ENCODE measurements around the gene SNAI3. TPM values are rescaled to one million over a fixed set of nuclear protein-coding genes. Genes with fewer than 3 reads are reported as not detected.
A peak's percentile ranks its signal among the peaks of the same experiment; 100 is the strongest.

SNAI3 gene
- polyA plus RNA-seq, 1 experiment = 0.04 TPM

GRCh38 chr16:88725609-88726407 is 39.5 kb upstream of the SNAI3 start:
- no peak for DNase-seq (ENCODE audit: low read depth, low spot score)
- CTCF ChIA-PET = interaction anchor here (1.3 kb wide), 1 partner anchor 12 kb away, joined by 5 read pairs; no protein-coding TSS in a partner anchor

GRCh38 chr16:88724855-88725555 is 38.7 kb upstream of the SNAI3 start:
- Histone ChIP-seq H3K27ac (ENCODE audit: low read depth, low read length) (no peak overlapping the region), H3K27me3 (ENCODE audit: control insufficient read depth, insufficient read depth, low read length) (no peaks in the 10 kb centered on the region), H3K4me3 (ENCODE audit: low read depth, low read length) (no peak overlapping the region), H3K9me3 (ENCODE audit: control insufficient read depth, insufficient read depth, low read length) (no peaks in the 10 kb centered on the region; the same call in 1 of the 2 replicates)
- TF ChIP-seq CTCF (IDR thresholded peaks at IDR 0.05; ENCODE audit: low read depth, low read length) = no peak
- no peak for DNase-seq (ENCODE audit: low read depth, low spot score)
- ChIA-PET CTCF (no interaction called here), POLR2A (no interaction called here)

More at GRCh38 chr16:88725609-88726407, 39.5 kb upstream of the SNAI3 start:
- H3K9me3 ChIP-seq (ENCODE audit: control insufficient read depth, insufficient read depth, low read length) = no peaks in the 10 kb centered on the region; the same call in 1 of the 2 replicates
- no peak overlapping the region for H3K4me3 ChIP-seq (ENCODE audit: low read depth, low read length)
- no peak for TF ChIP-seq CTCF (IDR thresholded peaks at IDR 0.05; ENCODE audit: low read depth, low read length)
- no peaks in the 10 kb centered on the region for H3K27me3 ChIP-seq (ENCODE audit: control insufficient read depth, insufficient read depth, low read length)
- H3K27ac ChIP-seq (ENCODE audit: low read depth, low read length) = no peak overlapping the region
- POLR2A ChIA-PET = no interaction called here

GRCh38 chr16:88723911-88724310 is 37.6 kb upstream of the SNAI3 start:
- TF ChIP-seq CTCF (IDR thresholded peaks at IDR 0.05; ENCODE audit: low read depth, low read length) = no peak
- Histone ChIP-seq H3K9me3 (ENCODE audit: control insufficient read depth, insufficient read depth, low read length) (no peaks in the 10 kb centered on the region; the same call in 1 of the 2 replicates), H3K27ac (ENCODE audit: low read depth, low read length) (peak overlapping the region; percentile 11), H3K27me3 (ENCODE audit: control insufficient read depth, insufficient read depth, low read length) (no peaks in the 10 kb centered on the region), H3K4me3 (ENCODE audit: low read depth, low read length) (no peak overlapping the region)
- CTCF ChIA-PET = no interaction called here
- POLR2A ChIA-PET = no interaction called here
- DNase-seq (ENCODE audit: low read depth, low spot score) = no peak

- Histone ChIP-seq H3K27me3 (ENCODE audit: control insufficient read depth, insufficient read depth, low read length) (no peaks in the 10 kb centered on the region), H3K4me3 (ENCODE audit: low read depth, low read length) (no peak overlapping the region), H3K27ac (ENCODE audit: low read depth, low read length) (no peak overlapping the region), H3K9me3 (ENCODE audit: control insufficient read depth, insufficient read depth, low read length) (no peaks in the 10 kb centered on the region; the same call in 1 of the 2 replicates)
- no peak for TF ChIP-seq CTCF (IDR thresholded peaks at IDR 0.05; ENCODE audit: low read depth, low read length)
- no peak for DNase-seq (ENCODE audit: low read depth, low spot score)
- POLR2A ChIA-PET = no interaction called here
- CTCF ChIA-PET = interaction anchor here (1.5 kb wide), 1 partner anchor 38 kb away, joined by 3 read pairs; no protein-coding TSS in a partner anchor
These were observed 37.2 kb upstream of the SNAI3 start for GRCh38 chr16:88723507-88723887.
